ENCODE measurements around the gene DDX10.

GRCh38 chr11:108921211-108921610 lies 256.3 kb downstream of the DDX10 start:
- TF ChIP-seq CTCF (conservative IDR thresholded peaks at IDR 0.05; ENCODE audit: low read depth in 2 of 2) (no peak), EZH2 (IDR thresholded peaks at IDR 0.05; ENCODE audit: low read depth, unreplicated experiment) (no peak), POLR2AphosphoS5 (IDR thresholded peaks at IDR 0.05; ENCODE audit: low read depth) (no peak)
